SK-N-MC (cell line): ENCODE measurements around the gene LGR6.

Source experiments
- EZH2 ChIP-seq: fragments of 200-600 bp; sonication (generic); IDR thresholded peaks from one replicate; pipeline ENCODE4 v1.6.1; 2017; ENCODE audit warnings: antibody characterized with exemption
- FOXP2 ChIP-seq: optimal IDR thresholded peaks from 2 replicates; pipeline ENCODE3; 2011; ENCODE audit warnings: mild to moderate bottlenecking, moderate library complexity; ENCODE audit not compliant: insufficient read depth; ENCODE audit errors: extremely low read length, control extremely low read depth
- POLR2AphosphoS5 ChIP-seq: IDR thresholded peaks from 2 replicates; pipeline ENCODE4 v1.6.1; 2012; ENCODE audit warnings: mild to moderate bottlenecking, low read depth, low read length, borderline replicate concordance

DNA sequence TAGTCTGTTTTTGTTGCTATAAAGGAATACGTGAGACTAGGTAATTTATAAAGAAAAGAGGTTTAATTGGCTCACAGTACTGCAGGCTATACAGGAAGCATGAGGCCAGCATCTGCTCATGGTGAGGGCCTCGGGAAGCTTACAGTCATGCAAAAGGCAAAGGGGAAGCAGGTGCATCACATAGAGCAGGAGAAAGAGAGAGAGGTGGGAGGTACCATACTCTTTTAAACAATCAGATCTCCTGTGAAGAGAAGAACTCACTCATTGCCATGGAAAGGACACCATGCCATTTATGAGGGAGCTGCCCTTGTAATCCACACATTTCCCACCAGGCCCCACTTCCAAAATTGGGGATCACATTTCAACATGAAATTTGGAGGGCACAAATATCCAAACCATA lies 167.6 kb downstream of the LGR6 start:
- TF ChIP-seq POLR2AphosphoS5: no peak
- no peak for TF ChIP-seq EZH2
- no peak for TF ChIP-seq FOXP2
